GM12878 (cell line): ENCODE measurements around the gene KBTBD8. TPM values are rescaled to one million over a fixed set of nuclear protein-coding genes. Genes with fewer than 3 reads are reported as not detected.

Experiments
- ATAC-seq: fragments of 200-7000 bp; cut with Tn5 transposase; 3 replicates; pipeline ENCODE4 v1.9.1; 2020; ENCODE audit warnings: mild to moderate bottlenecking, moderate library complexity
- BruUV-seq: library from RNA; stranded (reverse); fragments of 400-500 nt; replicated peaks from 2 replicates; lab custom pipeline; 2021; lab: Mats Ljungman, UMichigan
- CTCF ChIA-PET: fragments of 300-600 bp; sonication (Branson Sonifier 250); formaldehyde crosslinking; extraction: SDS; loops from one replicate; lab custom pipeline; 2021; ENCODE audit warnings: inconsistent platforms; lab: Yijun Ruan, JAX
- POLR2A ChIA-PET: fragments of 350-600 bp; formaldehyde crosslinking; extraction: SDS; loops from one replicate; lab custom pipeline; 2021; ENCODE audit warnings: inconsistent platforms; lab: Charles Lee
- RAD21 ChIA-PET: fragments of 300-600 bp; sonication (Branson Sonifier 250); formaldehyde crosslinking; loops from one replicate; lab custom pipeline; 2023; ENCODE audit warnings: antibody characterized with exemption; ENCODE audit not compliant: unreplicated experiment; lab: Charles Lee
- SMC1A ChIA-PET: fragments of 300-600 bp; sonication (Branson Sonifier 250); formaldehyde crosslinking; loops from one replicate; lab custom pipeline; 2023; ENCODE audit not compliant: unreplicated experiment, uncharacterized antibody; lab: Charles Lee
- DNase-seq: peaks from one replicate; pipeline ENCODE4 v3.0.0-alpha.2; 2011; ENCODE audit warnings: low read depth, low spot score
- FAIRE-seq: peaks from 3 replicates; lab custom pipeline; 2011; peaks lifted over from hg19 to GRCh38; lab: Jason Lieb, UNC
- H2AFZ ChIP-seq: 2 replicates; pipeline ENCODE4 v1.6.0; 2011; ENCODE audit warnings: low read depth, low read length, control low read depth; ENCODE audit not compliant: control insufficient read depth
- H3K27ac ChIP-seq: 2 replicates; pipeline ENCODE4 v1.5.1; 2011; ENCODE audit warnings: control low read depth; ENCODE audit not compliant: control insufficient read depth, insufficient read depth
- H3K27me3 ChIP-seq, 2 experiments: replicated peaks in 1 of 2; 2 replicates each; pipeline versions ENCODE4 v1.6.0 to v1.6.1; 2011; ENCODE audit warnings: low read length in 1 of 2; ENCODE audit not compliant: control insufficient read depth in 2 of 2, insufficient read depth in 2 of 2
- H3K36me3 ChIP-seq, 2 experiments: 2 replicates each; pipeline ENCODE4 v1.5.1; 2011; ENCODE audit warnings: low read length in 1 of 2; ENCODE audit not compliant: control insufficient read depth in 2 of 2, insufficient read depth in 2 of 2
- H3K4me1 ChIP-seq: 2 replicates; pipeline ENCODE4 v1.6.1; 2011; ENCODE audit warnings: mild to moderate bottlenecking, low read length, moderate library complexity, mixed read lengths; ENCODE audit not compliant: control insufficient read depth, insufficient read depth
- H3K4me2 ChIP-seq: 2 replicates; pipeline ENCODE4 v1.6.0; 2011; ENCODE audit warnings: control low read depth; ENCODE audit not compliant: control insufficient read depth, insufficient read depth
- H3K4me3 ChIP-seq: fragments of 200-600 bp; sonication (generic); 2 replicates; pipeline ENCODE4 v1.5.1; 2016
- H3K79me2 ChIP-seq: 2 replicates; pipeline ENCODE4 v1.6.0; 2011; ENCODE audit warnings: low read length; ENCODE audit not compliant: control insufficient read depth, insufficient read depth
- H3K9ac ChIP-seq: 2 replicates; pipeline ENCODE4 v1.8.0; 2011; ENCODE audit warnings: low read length, control low read depth, mixed read lengths; ENCODE audit not compliant: control insufficient read depth, insufficient read depth
- H3K9me3 ChIP-seq: replicated peaks from 3 replicates; pipeline ENCODE4 v1.5.1; 2011; ENCODE audit warnings: mild to moderate bottlenecking, low read length; ENCODE audit not compliant: control insufficient read depth, insufficient read depth
- H4K20me1 ChIP-seq: 2 replicates; pipeline ENCODE4 v1.6.0; 2011; ENCODE audit not compliant: control insufficient read depth, insufficient read depth
- ASH2L ChIP-seq: fragments of 300-600, 200-600 bp; sonication (generic); IDR thresholded peaks from 2 replicates; pipeline ENCODE4 v1.6.1; 2017; ENCODE audit warnings: low read depth, mild to moderate bottlenecking, borderline replicate concordance
- FOS ChIP-seq: IDR thresholded peaks from 3 replicates; pipeline ENCODE4 v1.6.1; 2011; ENCODE audit warnings: borderline replicate concordance; ENCODE audit not compliant: insufficient read length; ENCODE audit errors: extremely low read depth
- IKZF2 ChIP-seq, 2 experiments: fragments of 450-650 bp; IDR thresholded peaks; 2 replicates each; pipeline ENCODE4 v1.6.1; 2017; ENCODE audit warnings: mild to moderate bottlenecking in 2 of 2, moderate library complexity in 2 of 2
- MEF2B ChIP-seq: fragments of 450-650 bp; IDR thresholded peaks from 2 replicates; pipeline ENCODE4 v1.6.1; 2018; ENCODE audit warnings: mild to moderate bottlenecking, moderate library complexity; ENCODE audit not compliant: partially characterized antibody, poor library complexity, severe bottlenecking
- MTA3 ChIP-seq: IDR thresholded peaks from 2 replicates; pipeline ENCODE4 v1.6.1; 2012; ENCODE audit warnings: low read length, inconsistent platforms, borderline replicate concordance
- NFYB ChIP-seq: IDR thresholded peaks from 2 replicates; pipeline ENCODE4 v1.6.1; 2011; ENCODE audit warnings: low read depth, mild to moderate bottlenecking, low read length, improper control_type of control experiment, moderate library complexity; ENCODE audit not compliant: insufficient read depth
- RAD21 ChIP-seq: IDR thresholded peaks from 2 replicates; pipeline ENCODE4 v1.6.1; 2011; ENCODE audit warnings: mild to moderate bottlenecking, low read depth, low read length, moderate library complexity; ENCODE audit not compliant: insufficient read depth
- RAD51 ChIP-seq: fragments of 450-650 bp; IDR thresholded peaks from 2 replicates; pipeline ENCODE4 v1.6.1; 2016; ENCODE audit warnings: moderate library complexity, mild to moderate bottlenecking, inconsistent platforms
- YY1 ChIP-seq: IDR thresholded peaks from 2 replicates; pipeline ENCODE4 v1.6.1; 2011; ENCODE audit warnings: low read depth, mild to moderate bottlenecking, low read length
- WGBS: methylation state at CpG from one replicate; pipeline ENCODE4 v1.1.6; 2016; ENCODE audit warnings: low lambda C conversion rate; ENCODE audit not compliant: insufficient replicate concordance, insufficient coverage; ENCODE audit errors: missing lambda C conversion rate; 5-methylcytosine and 5-hydroxymethylcytosine counted together
- in situ Hi-C: fragments of 300-500 bp; cut with MboI; formaldehyde crosslinking; loops from 9 replicates; pipeline ENCODE4 v1.14.3; 2018; ENCODE audit warnings: mixed read lengths
- intact Hi-C: fragments of 100-400 bp; cut with micrococcal nuclease; formaldehyde crosslinking; loops from one replicate; pipeline ENCODE4 v1.14.2; 2022; ENCODE audit not compliant: unreplicated experiment
- polyA plus RNA-seq, 11 experiments: library from polyadenylated mRNA; depleted of rRNA in 4 of 11; unstranded in 6 of 11; stranded (reverse) in 5 of 11; fragments of >200 nt; fragmentation: Nextera tagmentation in 4 of 11; fragmentation: Illumina TruSeq in 1 of 11; extraction: Ambion mirVana in 4 of 11; extraction: Trizol in 1 of 11; gene quantifications; 1 replicate in 1 of 11; 2 replicates in 10 of 11; pipeline versions ENCODE4 v1.2.1 to v1.2.3, GENCODE V29; 2011 to 2016; ENCODE audit warnings: inconsistent platforms in 2 of 11, missing spikeins in 2 of 11, low read depth in 1 of 11
- total RNA-seq, 4 experiments: library from RNA; depleted of rRNA in 3 of 4; stranded (reverse); fragments of >200 nt in 3 of 4; fragmentation: Illumina TruSeq in 1 of 4; extraction: Trizol in 1 of 4; gene quantifications; 2 replicates each; pipeline versions ENCODE4 v1.2.1 to v1.2.3, GENCODE V29; 2013 to 2021
- TF ChIP-seq, protein P1 (sequence below): IDR thresholded peaks from 2 replicates; pipeline ENCODE4 v1.6.1; 2011; ENCODE audit warnings: borderline replicate concordance, low read depth, mild to moderate bottlenecking, moderate library complexity, mixed read lengths, low read length; ENCODE audit not compliant: insufficient read depth; ENCODE audit errors: extremely low read length
- TF ChIP-seq, protein P2 (sequence below): fragments of 150-350 bp; IDR thresholded peaks from 2 replicates; pipeline ENCODE4 v1.6.1; 2016; ENCODE audit warnings: low read depth, low read length
- TF ChIP-seq, protein P3 (sequence below): IDR thresholded peaks from 2 replicates; pipeline ENCODE4 v1.6.1; 2011; ENCODE audit warnings: low read depth, low read length, improper control_type of control experiment, borderline replicate concordance
- TF ChIP-seq, protein P4 (sequence below): IDR thresholded peaks from 2 replicates; pipeline ENCODE4 v1.6.1; 2012; ENCODE audit warnings: low read length, inconsistent platforms

The KBTBD8 gene
- total and polyA plus RNA-seq, 10 of the 15 experiments (the other 5 are each of a cell fraction or from before 2014, with no cell fraction given): 8.5 to 44.4 (median 19.3) TPM

DNA sequence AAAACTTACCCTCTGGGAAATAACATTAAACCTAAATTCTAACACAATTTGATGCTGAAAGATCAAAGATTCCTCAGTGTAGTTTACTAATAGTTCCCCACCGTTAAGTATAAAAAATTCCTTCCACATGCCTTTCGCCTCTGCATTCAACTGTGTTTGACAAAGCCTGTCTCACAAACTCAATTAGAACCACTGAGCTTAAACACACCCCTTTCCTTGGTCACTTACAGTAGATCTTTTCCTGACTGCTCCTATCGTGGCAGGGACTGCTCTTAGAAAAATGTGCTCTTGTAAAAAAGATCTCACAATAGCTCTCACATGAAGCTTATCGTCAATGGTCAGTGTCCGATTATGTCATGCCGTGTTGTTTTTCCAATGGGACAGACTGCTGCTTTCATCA, 8.9 kb upstream of the KBTBD8 start (continued):
- TF ChIP-seq, protein P1, sequence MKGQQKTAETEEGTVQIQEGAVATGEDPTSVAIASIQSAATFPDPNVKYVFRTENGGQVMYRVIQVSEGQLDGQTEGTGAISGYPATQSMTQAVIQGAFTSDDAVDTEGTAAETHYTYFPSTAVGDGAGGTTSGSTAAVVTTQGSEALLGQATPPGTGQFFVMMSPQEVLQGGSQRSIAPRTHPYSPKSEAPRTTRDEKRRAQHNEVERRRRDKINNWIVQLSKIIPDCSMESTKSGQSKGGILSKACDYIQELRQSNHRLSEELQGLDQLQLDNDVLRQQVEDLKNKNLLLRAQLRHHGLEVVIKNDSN: no peak
- TF ChIP-seq MTA3 (no peak), FOS (no peak)
- TF ChIP-seq, protein P2, sequence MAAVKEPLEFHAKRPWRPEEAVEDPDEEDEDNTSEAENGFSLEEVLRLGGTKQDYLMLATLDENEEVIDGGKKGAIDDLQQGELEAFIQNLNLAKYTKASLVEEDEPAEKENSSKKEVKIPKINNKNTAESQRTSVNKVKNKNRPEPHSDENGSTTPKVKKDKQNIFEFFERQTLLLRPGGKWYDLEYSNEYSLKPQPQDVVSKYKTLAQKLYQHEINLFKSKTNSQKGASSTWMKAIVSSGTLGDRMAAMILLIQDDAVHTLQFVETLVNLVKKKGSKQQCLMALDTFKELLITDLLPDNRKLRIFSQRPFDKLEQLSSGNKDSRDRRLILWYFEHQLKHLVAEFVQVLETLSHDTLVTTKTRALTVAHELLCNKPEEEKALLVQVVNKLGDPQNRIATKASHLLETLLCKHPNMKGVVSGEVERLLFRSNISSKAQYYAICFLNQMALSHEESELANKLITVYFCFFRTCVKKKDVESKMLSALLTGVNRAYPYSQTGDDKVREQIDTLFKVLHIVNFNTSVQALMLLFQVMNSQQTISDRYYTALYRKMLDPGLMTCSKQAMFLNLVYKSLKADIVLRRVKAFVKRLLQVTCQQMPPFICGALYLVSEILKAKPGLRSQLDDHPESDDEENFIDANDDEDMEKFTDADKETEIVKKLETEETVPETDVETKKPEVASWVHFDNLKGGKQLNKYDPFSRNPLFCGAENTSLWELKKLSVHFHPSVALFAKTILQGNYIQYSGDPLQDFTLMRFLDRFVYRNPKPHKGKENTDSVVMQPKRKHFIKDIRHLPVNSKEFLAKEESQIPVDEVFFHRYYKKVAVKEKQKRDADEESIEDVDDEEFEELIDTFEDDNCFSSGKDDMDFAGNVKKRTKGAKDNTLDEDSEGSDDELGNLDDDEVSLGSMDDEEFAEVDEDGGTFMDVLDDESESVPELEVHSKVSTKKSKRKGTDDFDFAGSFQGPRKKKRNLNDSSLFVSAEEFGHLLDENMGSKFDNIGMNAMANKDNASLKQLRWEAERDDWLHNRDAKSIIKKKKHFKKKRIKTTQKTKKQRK: no peak

DNA sequence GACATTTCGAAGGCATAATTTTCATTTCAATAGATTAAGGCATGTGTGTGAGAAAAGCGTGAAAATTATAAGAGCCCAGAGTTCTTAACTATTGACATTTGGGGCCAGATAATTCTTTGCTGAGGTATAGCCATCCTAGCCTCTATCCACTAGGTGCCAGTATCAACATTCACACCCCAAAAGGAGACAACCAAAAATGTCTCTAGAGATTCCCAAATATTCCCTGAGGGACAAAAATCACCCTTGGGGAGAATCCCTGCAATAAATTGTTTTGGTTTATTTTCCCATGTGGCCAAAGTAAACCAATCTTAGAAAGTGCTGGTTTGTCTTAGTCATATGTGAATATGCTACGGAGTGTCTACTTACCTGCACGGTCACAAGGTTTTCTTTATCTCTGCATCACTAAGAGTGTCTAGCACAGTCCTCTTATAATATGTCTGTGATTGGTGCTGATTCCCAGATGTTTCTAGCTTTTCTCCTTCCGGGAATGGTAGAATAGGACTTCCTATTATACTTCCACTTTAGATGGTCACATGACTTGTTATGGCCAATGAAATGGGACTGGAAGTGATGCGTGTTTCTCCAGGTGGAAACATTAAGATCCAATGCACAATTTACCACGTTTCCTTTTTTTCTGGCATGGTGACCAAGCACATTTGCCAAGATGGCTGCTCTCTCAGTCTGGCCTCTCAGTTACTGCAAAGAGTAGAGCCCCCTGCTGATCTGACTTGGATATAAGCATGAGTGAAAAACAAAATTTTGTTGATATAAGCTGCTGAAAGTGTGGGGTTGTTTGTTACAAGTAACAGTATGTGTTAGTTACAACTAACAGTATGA, 8.0 kb upstream of the KBTBD8 start:
- H2AFZ ChIP-seq: peak overlapping the region; percentile 98
- no peaks in the 10 kb centered on the region for H4K20me1 ChIP-seq
- ChIA-PET POLR2A (interaction anchor here (1.2 to 1.3 kb wide), 2 partner anchors 9 to 58 kb away, joined by 3 read pairs; no protein-coding TSS in a partner anchor), SMC1A (interaction anchor here (0.6 to 4.3 kb wide), 19 partner anchors 10 to 800 kb away, joined by 3 to 34 read pairs (median 6); no protein-coding TSS in a partner anchor), CTCF (interaction anchor here (0.6 to 6.0 kb wide), 44 partner anchors 7 to 1887 kb away, joined by 3 to 106 read pairs (median 5); partner anchors contain the start of gene KBTBD8), RAD21 (interaction anchor here (0.9 to 3.7 kb wide), 14 partner anchors 9 to 736 kb away, joined by 3 to 24 read pairs (median 4); partner anchors contain the start of gene KBTBD8)
- H3K27me3 ChIP-seq: no peaks in the 10 kb centered on the region; a peak in 1 of 4 replicates
- H3K9ac ChIP-seq: peak overlapping the region; percentile 50
- no peaks in the 10 kb centered on the region for H3K4me1 ChIP-seq
- DNase-seq: peak; percentile 40
- 2% methylated on average over 7 of the region's 7 CpGs for WGBS
- H3K36me3 ChIP-seq: no peaks in the 10 kb centered on the region
- H3K4me3 ChIP-seq: peak overlapping the region; percentile 67
- H3K79me2 ChIP-seq: no peaks in the 10 kb centered on the region
- H3K9me3 ChIP-seq: no peaks in the 10 kb centered on the region
- peak overlapping the region; percentile 58 for H3K4me2 ChIP-seq
- in situ Hi-C loops: loop anchor here (25.0 kb wide), 1 partner anchor 797 kb away; no protein-coding TSS in a partner anchor
- H3K27ac ChIP-seq: peak overlapping the region; percentile 45
- intact Hi-C loops: loop anchor here (1.0 to 10.0 kb wide), 4 partner anchors 18 to 765 kb away; partner anchors contain the start of gene SLC25A26
- FAIRE-seq: peak; percentile 91
- ATAC-seq: peak; percentile 93
- BruUV-seq: no TSS peak
- TF ChIP-seq, protein P3, sequence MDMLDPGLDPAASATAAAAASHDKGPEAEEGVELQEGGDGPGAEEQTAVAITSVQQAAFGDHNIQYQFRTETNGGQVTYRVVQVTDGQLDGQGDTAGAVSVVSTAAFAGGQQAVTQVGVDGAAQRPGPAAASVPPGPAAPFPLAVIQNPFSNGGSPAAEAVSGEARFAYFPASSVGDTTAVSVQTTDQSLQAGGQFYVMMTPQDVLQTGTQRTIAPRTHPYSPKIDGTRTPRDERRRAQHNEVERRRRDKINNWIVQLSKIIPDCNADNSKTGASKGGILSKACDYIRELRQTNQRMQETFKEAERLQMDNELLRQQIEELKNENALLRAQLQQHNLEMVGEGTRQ: peak; percentile 35; the same call in 1 of the 2 replicates
- TF ChIP-seq RAD21: peak; percentile 83
- peak; percentile 79 for TF ChIP-seq MEF2B
- TF ChIP-seq YY1: peak; percentile 96
- TF ChIP-seq NFYB: peak; percentile 98
- TF ChIP-seq ASH2L: no peak
- TF ChIP-seq IKZF2 (IDR thresholded peaks at IDR 0.05): peak; percentile 54 to 68; a peak in 3 of 4 replicates
- TF ChIP-seq, protein P4, sequence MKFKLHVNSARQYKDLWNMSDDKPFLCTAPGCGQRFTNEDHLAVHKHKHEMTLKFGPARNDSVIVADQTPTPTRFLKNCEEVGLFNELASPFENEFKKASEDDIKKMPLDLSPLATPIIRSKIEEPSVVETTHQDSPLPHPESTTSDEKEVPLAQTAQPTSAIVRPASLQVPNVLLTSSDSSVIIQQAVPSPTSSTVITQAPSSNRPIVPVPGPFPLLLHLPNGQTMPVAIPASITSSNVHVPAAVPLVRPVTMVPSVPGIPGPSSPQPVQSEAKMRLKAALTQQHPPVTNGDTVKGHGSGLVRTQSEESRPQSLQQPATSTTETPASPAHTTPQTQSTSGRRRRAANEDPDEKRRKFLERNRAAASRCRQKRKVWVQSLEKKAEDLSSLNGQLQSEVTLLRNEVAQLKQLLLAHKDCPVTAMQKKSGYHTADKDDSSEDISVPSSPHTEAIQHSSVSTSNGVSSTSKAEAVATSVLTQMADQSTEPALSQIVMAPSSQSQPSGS: no peak
- peak; percentile 91 for TF ChIP-seq RAD51
